GM12878 (cell line): Measurements from ENCODE around the gene LTBP2. TPM values are rescaled to one million over a fixed set of nuclear protein-coding genes. Genes with fewer than 3 reads are reported as not detected.

Experiments
- ATAC-seq: fragments of 200-7000 bp; cut with Tn5 transposase; 3 replicates; pipeline ENCODE4 v1.9.1; 2020; ENCODE audit warnings: mild to moderate bottlenecking, moderate library complexity
- BruUV-seq: library from RNA; stranded (reverse); fragments of 400-500 nt; replicated peaks from 2 replicates; lab custom pipeline; 2021; lab: Mats Ljungman, UMichigan
- CTCF ChIA-PET: fragments of 300-600 bp; sonication (Branson Sonifier 250); formaldehyde crosslinking; extraction: SDS; loops from one replicate; lab custom pipeline; 2021; ENCODE audit warnings: inconsistent platforms; lab: Yijun Ruan, JAX
- POLR2A ChIA-PET: fragments of 350-600 bp; formaldehyde crosslinking; extraction: SDS; loops from one replicate; lab custom pipeline; 2021; ENCODE audit warnings: inconsistent platforms; lab: Charles Lee
- RAD21 ChIA-PET: fragments of 300-600 bp; sonication (Branson Sonifier 250); formaldehyde crosslinking; loops from one replicate; lab custom pipeline; 2023; ENCODE audit warnings: antibody characterized with exemption; ENCODE audit not compliant: unreplicated experiment; lab: Charles Lee
- SMC1A ChIA-PET: fragments of 300-600 bp; sonication (Branson Sonifier 250); formaldehyde crosslinking; loops from one replicate; lab custom pipeline; 2023; ENCODE audit not compliant: unreplicated experiment, uncharacterized antibody; lab: Charles Lee
- DNase-seq: peaks from one replicate; pipeline ENCODE4 v3.0.0-alpha.2; 2011; ENCODE audit warnings: low read depth, low spot score
- FAIRE-seq: peaks from 3 replicates; lab custom pipeline; 2011; peaks lifted over from hg19 to GRCh38; lab: Jason Lieb, UNC
- H2AFZ ChIP-seq: 2 replicates; pipeline ENCODE4 v1.6.0; 2011; ENCODE audit warnings: low read depth, low read length, control low read depth; ENCODE audit not compliant: control insufficient read depth
- H3K27ac ChIP-seq: 2 replicates; pipeline ENCODE4 v1.5.1; 2011; ENCODE audit warnings: control low read depth; ENCODE audit not compliant: control insufficient read depth, insufficient read depth
- H3K27me3 ChIP-seq, 2 experiments: replicated peaks in 1 of 2; 2 replicates each; pipeline versions ENCODE4 v1.6.0 to v1.6.1; 2011; ENCODE audit warnings: low read length in 1 of 2; ENCODE audit not compliant: control insufficient read depth in 2 of 2, insufficient read depth in 2 of 2
- H3K36me3 ChIP-seq, 2 experiments: 2 replicates each; pipeline ENCODE4 v1.5.1; 2011; ENCODE audit warnings: low read length in 1 of 2; ENCODE audit not compliant: control insufficient read depth in 2 of 2, insufficient read depth in 2 of 2
- H3K4me1 ChIP-seq: 2 replicates; pipeline ENCODE4 v1.6.1; 2011; ENCODE audit warnings: mild to moderate bottlenecking, low read length, moderate library complexity, mixed read lengths; ENCODE audit not compliant: control insufficient read depth, insufficient read depth
- H3K4me2 ChIP-seq: 2 replicates; pipeline ENCODE4 v1.6.0; 2011; ENCODE audit warnings: control low read depth; ENCODE audit not compliant: control insufficient read depth, insufficient read depth
- H3K4me3 ChIP-seq: fragments of 200-600 bp; sonication (generic); 2 replicates; pipeline ENCODE4 v1.5.1; 2016
- H3K79me2 ChIP-seq: 2 replicates; pipeline ENCODE4 v1.6.0; 2011; ENCODE audit warnings: low read length; ENCODE audit not compliant: control insufficient read depth, insufficient read depth
- H3K9ac ChIP-seq: 2 replicates; pipeline ENCODE4 v1.8.0; 2011; ENCODE audit warnings: low read length, control low read depth, mixed read lengths; ENCODE audit not compliant: control insufficient read depth, insufficient read depth
- H3K9me3 ChIP-seq: replicated peaks from 3 replicates; pipeline ENCODE4 v1.5.1; 2011; ENCODE audit warnings: mild to moderate bottlenecking, low read length; ENCODE audit not compliant: control insufficient read depth, insufficient read depth
- H4K20me1 ChIP-seq: 2 replicates; pipeline ENCODE4 v1.6.0; 2011; ENCODE audit not compliant: control insufficient read depth, insufficient read depth
- DPF2 ChIP-seq: fragments of 450-650 bp; IDR thresholded peaks from 2 replicates; pipeline ENCODE4 v1.6.1; 2017; ENCODE audit warnings: mild to moderate bottlenecking
- RBBP5 ChIP-seq: fragments of 200-600 bp; sonication (generic); conservative IDR thresholded peaks from 2 replicates; pipeline ENCODE4 v1.6.1; 2016
- RELA ChIP-seq: fragments of 450-650 bp; IDR thresholded peaks from 2 replicates; pipeline ENCODE4 v1.8.0; 2014; ENCODE audit warnings: borderline replicate concordance; ENCODE audit not compliant: partially characterized antibody
- ZBTB4 ChIP-seq: fragments of 450-650 bp; formaldehyde crosslinking; IDR thresholded peaks from 2 replicates; pipeline ENCODE4 v1.4.0; 2022; ENCODE audit warnings: mild to moderate bottlenecking, moderate library complexity
- ZNF207 ChIP-seq: fragments of 450-650 bp; IDR thresholded peaks from 2 replicates; pipeline ENCODE4 v1.6.1; 2014; ENCODE audit warnings: antibody characterized with exemption, mild to moderate bottlenecking, borderline replicate concordance
- ZSCAN29 ChIP-seq: fragments of 450-650 bp; IDR thresholded peaks from 2 replicates; pipeline ENCODE4 v1.6.1; 2017; ENCODE audit warnings: mild to moderate bottlenecking, moderate library complexity
- WGBS: methylation state at CpG from one replicate; pipeline ENCODE4 v1.1.6; 2016; ENCODE audit warnings: low lambda C conversion rate; ENCODE audit not compliant: insufficient replicate concordance, insufficient coverage; ENCODE audit errors: missing lambda C conversion rate; 5-methylcytosine and 5-hydroxymethylcytosine counted together
- in situ Hi-C: fragments of 300-500 bp; cut with MboI; formaldehyde crosslinking; loops from 9 replicates; pipeline ENCODE4 v1.14.3; 2018; ENCODE audit warnings: mixed read lengths
- intact Hi-C: fragments of 100-400 bp; cut with micrococcal nuclease; formaldehyde crosslinking; loops from one replicate; pipeline ENCODE4 v1.14.2; 2022; ENCODE audit not compliant: unreplicated experiment
- polyA plus RNA-seq, 11 experiments: library from polyadenylated mRNA; depleted of rRNA in 4 of 11; unstranded in 6 of 11; stranded (reverse) in 5 of 11; fragments of >200 nt; fragmentation: Nextera tagmentation in 4 of 11; fragmentation: Illumina TruSeq in 1 of 11; extraction: Ambion mirVana in 4 of 11; extraction: Trizol in 1 of 11; gene quantifications; 1 replicate in 1 of 11; 2 replicates in 10 of 11; pipeline versions ENCODE4 v1.2.1 to v1.2.3, GENCODE V29; 2011 to 2016; ENCODE audit warnings: inconsistent platforms in 2 of 11, missing spikeins in 2 of 11, low read depth in 1 of 11
- total RNA-seq, 4 experiments: library from RNA; depleted of rRNA in 3 of 4; stranded (reverse); fragments of >200 nt in 3 of 4; fragmentation: Illumina TruSeq in 1 of 4; extraction: Trizol in 1 of 4; gene quantifications; 2 replicates each; pipeline versions ENCODE4 v1.2.1 to v1.2.3, GENCODE V29; 2013 to 2021

LTBP2 gene
- total and polyA plus RNA-seq, 10 of the 15 experiments (the other 5 are each of a cell fraction or from before 2014, with no cell fraction given) = 0.03 to 0.23 (median 0.06) TPM; not detected in 1

- BruUV-seq = no TSS peak
- Histone ChIP-seq H3K4me3 (no peak overlapping the region), H3K9me3 (no peaks in the 10 kb centered on the region), H3K9ac (no peak overlapping the region), H2AFZ (no peak overlapping the region), H3K27ac (no peak overlapping the region), H3K4me1 (peaks cover 19% of the 10 kb centered on the region), H3K4me2 (no peak overlapping the region), H3K27me3 (peaks cover 0 to 1% of the 10 kb centered on the region in 2 experiments; a peak in 2 of 4 replicates), H4K20me1 (no peaks in the 10 kb centered on the region), H3K36me3 (no peaks in the 10 kb centered on the region), H3K79me2 (no peaks in the 10 kb centered on the region)
- no peak for FAIRE-seq
- intact Hi-C loops (loop anchor here (5.0 kb wide), 1 partner anchor 34 kb away; no protein-coding TSS in a partner anchor), in situ Hi-C loops (no loop called here)
- CTCF ChIA-PET = interaction anchor here (0.5 to 2.0 kb wide), 13 partner anchors 8 to 288 kb away, joined by 3 to 6 read pairs (median 3); no protein-coding TSS in a partner anchor
- no peak for DNase-seq
- no peak for TF ChIP-seq RELA
- TF ChIP-seq ZSCAN29 = no peak
- TF ChIP-seq DPF2 = no peak
- TF ChIP-seq ZBTB4 = no peak
- no peak for TF ChIP-seq RBBP5
- TF ChIP-seq ZNF207 = no peak
- SMC1A ChIA-PET = no interaction called here
- ATAC-seq = no peak
- POLR2A ChIA-PET = interaction anchor here (0.6 to 1.0 kb wide), 3 partner anchors 20 to 226 kb away, joined by 3 to 9 read pairs (median 3); no protein-coding TSS in a partner anchor
- 55% methylated on average over 16 of the region's 16 CpGs for WGBS
- RAD21 ChIA-PET = interaction anchor here (1.5 kb wide), 1 partner anchor 9 kb away, joined by 3 read pairs; no protein-coding TSS in a partner anchor
Observed at GRCh38 chr14:74613211-74613914, 1.3 kb upstream of the LTBP2 start.
